Liver (tissue), 9 donors: ENCODE measurements around the gene CLCN4. TPM values are rescaled to one million over a fixed set of nuclear protein-coding genes. Genes with fewer than 3 reads are reported as not detected.

ENCODE experiments used
- DNase-seq: peaks from one replicate; pipeline ENCODE4 v3.0.0-alpha.2; 2017; ENCODE audit warnings: low spot score
- H3K27ac ChIP-seq, 2 donors: one replicate each; pipeline ENCODE4 v1.7.0; 2013; ENCODE audit warnings: inconsistent platforms in 2 of 2, low read length in 2 of 2, control low read depth in 1 of 2, low read depth in 1 of 2, mild to moderate bottlenecking in 1 of 2
- H3K27me3 ChIP-seq, 4 donors: one replicate each; pipeline versions ENCODE4 v1.6.1 to v1.7.0; 2013; ENCODE audit warnings: low read length in 3 of 4, inconsistent platforms in 1 of 4, mild to moderate bottlenecking in 1 of 4, moderate library complexity in 1 of 4; ENCODE audit not compliant: control insufficient read depth in 4 of 4, insufficient read depth in 4 of 4
- H3K36me3 ChIP-seq, 4 donors: one replicate each; pipeline versions ENCODE4 v1.6.1 to v1.7.0; 2013; ENCODE audit warnings: low read length in 3 of 4, mild to moderate bottlenecking in 3 of 4, low read depth in 1 of 4, moderate library complexity in 1 of 4; ENCODE audit not compliant: control insufficient read depth in 4 of 4, insufficient read depth in 3 of 4
- H3K4me1 ChIP-seq, 4 donors: one replicate each; pipeline versions ENCODE4 v1.6.1 to v1.7.0; 2013; ENCODE audit warnings: low read length in 3 of 4, mild to moderate bottlenecking in 3 of 4, moderate library complexity in 1 of 4; ENCODE audit not compliant: control insufficient read depth in 4 of 4, insufficient read depth in 4 of 4
- H3K4me3 ChIP-seq, 3 donors: one replicate each; pipeline versions ENCODE4 v1.6.1 to v1.7.0; 2013; ENCODE audit warnings: low read length in 3 of 3, control low read depth in 1 of 3, low read depth in 1 of 3, mild to moderate bottlenecking in 1 of 3
- H3K9ac ChIP-seq, 2 donors: one replicate each; pipeline ENCODE4 v1.7.0; 2013; ENCODE audit warnings: low read length in 2 of 2, mild to moderate bottlenecking in 2 of 2, moderate library complexity in 2 of 2, control low read depth in 1 of 2, low read depth in 1 of 2
- H3K9me3 ChIP-seq, 4 donors: one replicate each; pipeline versions ENCODE4 v1.6.1 to v1.7.0; 2013; ENCODE audit warnings: low read length in 3 of 4; ENCODE audit not compliant: control insufficient read depth in 4 of 4
- FOXA2 ChIP-seq: IDR thresholded peaks from 2 replicates; pipeline ENCODE4 v1.6.1; 2016; ENCODE audit warnings: antibody characterized with exemption
- GABPA ChIP-seq, 2 donors: IDR thresholded peaks in 1 of 2; conservative IDR thresholded peaks in 1 of 2; 2 replicates each; pipeline ENCODE4 v1.6.1; 2016; ENCODE audit warnings: antibody characterized with exemption in 2 of 2, mild to moderate bottlenecking in 1 of 2, moderate library complexity in 1 of 2
- HNF4A ChIP-seq, 2 donors: conservative IDR thresholded peaks; 2 replicates each; pipeline ENCODE4 v1.6.1; 2016; ENCODE audit warnings: antibody characterized with exemption in 2 of 2, mild to moderate bottlenecking in 2 of 2
- HNF4G ChIP-seq: IDR thresholded peaks from 2 replicates; pipeline ENCODE4 v1.6.1; 2016; ENCODE audit warnings: antibody characterized with exemption
- JUND ChIP-seq, 2 donors: IDR thresholded peaks; 2 replicates each; pipeline ENCODE4 v1.6.1; 2016; ENCODE audit warnings: antibody characterized with exemption in 2 of 2
- NR2F2 ChIP-seq: IDR thresholded peaks from 2 replicates; pipeline ENCODE4 v1.6.1; 2016; ENCODE audit warnings: antibody characterized with exemption
- RAD21 ChIP-seq, 2 donors: IDR thresholded peaks; 2 replicates each; pipeline ENCODE4 v1.6.1; 2016; ENCODE audit warnings: antibody characterized with exemption in 2 of 2, mild to moderate bottlenecking in 2 of 2
- RXRA ChIP-seq, 2 donors: IDR thresholded peaks; 2 replicates each; pipeline ENCODE4 v1.6.1; 2017 to 2018; ENCODE audit warnings: antibody characterized with exemption in 2 of 2, mild to moderate bottlenecking in 1 of 2
- SP1 ChIP-seq: IDR thresholded peaks from 2 replicates; pipeline ENCODE4 v1.6.1; 2018; ENCODE audit warnings: antibody characterized with exemption, mild to moderate bottlenecking
- TAF1 ChIP-seq: conservative IDR thresholded peaks from 2 replicates; pipeline ENCODE4 v1.6.1; 2016; ENCODE audit warnings: antibody characterized with exemption, mild to moderate bottlenecking
- WGBS: extraction: QIAGEN DNeasy Blood & Tissue Kit; methylation state at CpG from one replicate; pipeline ENCODE4 v1.1.7; 2013; 5-methylcytosine and 5-hydroxymethylcytosine counted together
- polyA plus RNA-seq, 2 donors: library from polyadenylated mRNA; stranded (reverse) in 1 of 2; unstranded in 1 of 2; fragments of 200-250 nt in 1 of 2; fragments of >200 nt in 1 of 2; fragmentation: Nextera tagmentation in 1 of 2; extraction: Ambion mirVana in 1 of 2; gene quantifications; one replicate each; pipeline versions ENCODE4 v1.2.1 to v1.2.3, GENCODE V29; 2013 to 2015
- total RNA-seq, 2 donors: library from RNA; depleted of rRNA; stranded (reverse); fragments of >200 nt; gene quantifications; one replicate each; pipeline ENCODE4 v1.2.3, GENCODE V29; 2014
- TF ChIP-seq, protein P1 (sequence below): IDR thresholded peaks from 2 replicates; pipeline ENCODE4 v1.6.1; 2016; ENCODE audit warnings: antibody characterized with exemption, mild to moderate bottlenecking
- TF ChIP-seq, protein P2 (sequence below): IDR thresholded peaks from 2 replicates; pipeline ENCODE4 v1.6.1; 2016; ENCODE audit warnings: antibody characterized with exemption
- TF ChIP-seq, protein P3 (sequence below): IDR thresholded peaks from 2 replicates; pipeline ENCODE4 v1.6.1; 2016; ENCODE audit warnings: antibody characterized with exemption
- donor health status: healthy.
- donor health status: healthy.
- donor health status: healthy.
- donor health status: healthy.
- donor health status: healthy.

Gene CLCN4
- total and polyA plus RNA-seq, 4 donors: 1.5 to 10.9 (median 4.0) TPM

DNA sequence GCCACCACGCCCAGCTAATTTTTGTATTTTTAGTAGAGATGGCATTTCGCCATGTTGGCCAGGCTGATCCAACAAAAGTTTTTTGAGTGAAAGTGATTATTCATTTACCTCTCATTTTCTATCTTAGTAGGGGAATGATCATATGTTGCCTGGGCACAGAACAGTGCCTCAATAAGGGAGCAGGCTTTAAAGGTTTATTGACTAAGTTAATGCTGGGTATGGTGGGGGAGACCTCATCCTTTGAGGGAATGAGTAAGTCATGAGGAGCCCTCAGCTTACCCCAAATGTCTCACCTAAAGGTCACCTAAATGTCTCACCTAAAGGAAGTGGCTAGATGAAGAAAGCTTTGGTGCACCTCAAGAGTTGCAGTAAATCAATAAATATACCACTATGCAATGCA lies 109.0 kb downstream of the CLCN4 start:
- H3K4me1 ChIP-seq: no peaks in the 10 kb centered on the region
- H3K36me3 ChIP-seq: no peaks in the 10 kb centered on the region
- no peak for TF ChIP-seq RXRA (IDR thresholded peaks at IDR 0.05)
- H3K27ac ChIP-seq: no peak overlapping the region
- H3K27me3 ChIP-seq: no peaks in the 10 kb centered on the region
- no peak overlapping the region for H3K4me3 ChIP-seq
- no peak overlapping the region for H3K9ac ChIP-seq
- H3K9me3 ChIP-seq: peaks cover 0 to 5% (median 0%) of the 10 kb centered on the region in 4 donors
- WGBS: 91% methylated on average over 2 of the region's 2 CpGs
- DNase-seq: no peak

DNA sequence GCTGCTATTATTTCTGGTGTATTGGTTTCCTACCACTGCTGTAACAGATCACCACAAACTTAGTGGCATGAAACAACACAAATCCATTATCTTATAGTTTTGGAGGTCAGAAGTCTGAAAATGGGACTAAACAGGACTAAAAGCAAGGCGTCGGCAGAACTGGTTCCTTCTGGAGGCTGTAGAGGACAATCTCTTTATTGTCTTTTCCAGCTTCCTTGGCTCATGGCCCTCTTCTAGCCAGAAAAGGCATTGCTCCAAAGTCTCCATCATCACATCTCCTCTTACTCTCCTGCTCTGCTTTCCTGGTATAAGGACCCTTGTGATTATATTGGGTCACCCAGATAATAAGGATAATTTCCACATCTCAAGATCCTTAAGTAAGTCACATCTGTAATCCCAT lies 121.9 kb downstream of the CLCN4 start:
- no peak overlapping the region for H3K4me3 ChIP-seq
- no peak for TF ChIP-seq TAF1
- TF ChIP-seq GABPA (IDR thresholded peaks at IDR 0.05 in 1 of 2, conservative IDR thresholded peaks at IDR 0.05 in 1 of 2): no peak
- no peak for TF ChIP-seq SP1
- TF ChIP-seq JUND (IDR thresholded peaks at IDR 0.05): no peak
- no peak for TF ChIP-seq FOXA2
- no peak for TF ChIP-seq HNF4A (conservative IDR thresholded peaks at IDR 0.05)
- TF ChIP-seq, protein P1, sequence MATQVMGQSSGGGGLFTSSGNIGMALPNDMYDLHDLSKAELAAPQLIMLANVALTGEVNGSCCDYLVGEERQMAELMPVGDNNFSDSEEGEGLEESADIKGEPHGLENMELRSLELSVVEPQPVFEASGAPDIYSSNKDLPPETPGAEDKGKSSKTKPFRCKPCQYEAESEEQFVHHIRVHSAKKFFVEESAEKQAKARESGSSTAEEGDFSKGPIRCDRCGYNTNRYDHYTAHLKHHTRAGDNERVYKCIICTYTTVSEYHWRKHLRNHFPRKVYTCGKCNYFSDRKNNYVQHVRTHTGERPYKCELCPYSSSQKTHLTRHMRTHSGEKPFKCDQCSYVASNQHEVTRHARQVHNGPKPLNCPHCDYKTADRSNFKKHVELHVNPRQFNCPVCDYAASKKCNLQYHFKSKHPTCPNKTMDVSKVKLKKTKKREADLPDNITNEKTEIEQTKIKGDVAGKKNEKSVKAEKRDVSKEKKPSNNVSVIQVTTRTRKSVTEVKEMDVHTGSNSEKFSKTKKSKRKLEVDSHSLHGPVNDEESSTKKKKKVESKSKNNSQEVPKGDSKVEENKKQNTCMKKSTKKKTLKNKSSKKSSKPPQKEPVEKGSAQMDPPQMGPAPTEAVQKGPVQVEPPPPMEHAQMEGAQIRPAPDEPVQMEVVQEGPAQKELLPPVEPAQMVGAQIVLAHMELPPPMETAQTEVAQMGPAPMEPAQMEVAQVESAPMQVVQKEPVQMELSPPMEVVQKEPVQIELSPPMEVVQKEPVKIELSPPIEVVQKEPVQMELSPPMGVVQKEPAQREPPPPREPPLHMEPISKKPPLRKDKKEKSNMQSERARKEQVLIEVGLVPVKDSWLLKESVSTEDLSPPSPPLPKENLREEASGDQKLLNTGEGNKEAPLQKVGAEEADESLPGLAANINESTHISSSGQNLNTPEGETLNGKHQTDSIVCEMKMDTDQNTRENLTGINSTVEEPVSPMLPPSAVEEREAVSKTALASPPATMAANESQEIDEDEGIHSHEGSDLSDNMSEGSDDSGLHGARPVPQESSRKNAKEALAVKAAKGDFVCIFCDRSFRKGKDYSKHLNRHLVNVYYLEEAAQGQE: no peak

DNA sequence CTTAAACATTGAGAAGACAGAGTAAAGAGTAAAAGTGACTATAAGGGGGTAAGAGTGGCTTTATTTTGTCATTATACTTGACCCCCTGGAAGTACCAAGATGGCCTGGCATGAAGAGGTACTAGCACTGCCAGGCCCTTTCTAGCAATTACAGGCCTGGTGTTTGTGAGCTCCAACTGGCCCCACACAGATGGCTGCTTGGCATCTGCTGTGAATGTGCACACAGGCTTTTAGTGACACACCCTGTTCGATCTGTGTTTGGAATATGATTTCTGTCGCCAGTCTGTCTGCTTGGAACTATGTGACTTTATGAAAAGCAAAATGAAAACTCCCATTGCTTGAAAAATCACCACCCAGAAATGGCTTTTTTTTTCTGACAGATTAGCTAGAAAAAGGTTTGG lies 123.3 kb downstream of the CLCN4 start:
- WGBS: 93% methylated on average over 2 of the region's 2 CpGs
- no peaks in the 10 kb centered on the region for H3K9me3 ChIP-seq
- TF ChIP-seq GABPA (IDR thresholded peaks at IDR 0.05 in 1 of 2, conservative IDR thresholded peaks at IDR 0.05 in 1 of 2) (no peak), NR2F2 (no peak), RAD21 (IDR thresholded peaks at IDR 0.05) (no peak), HNF4G (no peak), JUND (IDR thresholded peaks at IDR 0.05) (no peak)
- TF ChIP-seq, protein P2, sequence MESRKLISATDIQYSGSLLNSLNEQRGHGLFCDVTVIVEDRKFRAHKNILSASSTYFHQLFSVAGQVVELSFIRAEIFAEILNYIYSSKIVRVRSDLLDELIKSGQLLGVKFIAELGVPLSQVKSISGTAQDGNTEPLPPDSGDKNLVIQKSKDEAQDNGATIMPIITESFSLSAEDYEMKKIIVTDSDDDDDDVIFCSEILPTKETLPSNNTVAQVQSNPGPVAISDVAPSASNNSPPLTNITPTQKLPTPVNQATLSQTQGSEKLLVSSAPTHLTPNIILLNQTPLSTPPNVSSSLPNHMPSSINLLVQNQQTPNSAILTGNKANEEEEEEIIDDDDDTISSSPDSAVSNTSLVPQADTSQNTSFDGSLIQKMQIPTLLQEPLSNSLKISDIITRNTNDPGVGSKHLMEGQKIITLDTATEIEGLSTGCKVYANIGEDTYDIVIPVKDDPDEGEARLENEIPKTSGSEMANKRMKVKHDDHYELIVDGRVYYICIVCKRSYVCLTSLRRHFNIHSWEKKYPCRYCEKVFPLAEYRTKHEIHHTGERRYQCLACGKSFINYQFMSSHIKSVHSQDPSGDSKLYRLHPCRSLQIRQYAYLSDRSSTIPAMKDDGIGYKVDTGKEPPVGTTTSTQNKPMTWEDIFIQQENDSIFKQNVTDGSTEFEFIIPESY: no peak
- TF ChIP-seq, protein P3, sequence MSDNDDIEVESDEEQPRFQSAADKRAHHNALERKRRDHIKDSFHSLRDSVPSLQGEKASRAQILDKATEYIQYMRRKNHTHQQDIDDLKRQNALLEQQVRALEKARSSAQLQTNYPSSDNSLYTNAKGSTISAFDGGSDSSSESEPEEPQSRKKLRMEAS: no peak
- no peaks in the 10 kb centered on the region for H3K27me3 ChIP-seq
- H3K4me3 ChIP-seq: no peak overlapping the region
- no peaks in the 10 kb centered on the region for H3K4me1 ChIP-seq
- no peak overlapping the region for H3K9ac ChIP-seq
- DNase-seq: no peak
- no peaks in the 10 kb centered on the region for H3K36me3 ChIP-seq
- H3K27ac ChIP-seq: no peak overlapping the region

More for the DNA sequence above, 121.9 kb downstream of the CLCN4 start:
- Histone ChIP-seq H3K9ac (no peak overlapping the region), H3K27me3 (no peaks in the 10 kb centered on the region), H3K27ac (no peak overlapping the region), H3K9me3 (no peaks in the 10 kb centered on the region), H3K4me1 (no peaks in the 10 kb centered on the region), H3K36me3 (no peaks in the 10 kb centered on the region)
- no peak for DNase-seq
- 100% methylated on average over 2 of the region's 2 CpGs for WGBS
